GM12878 (cell line): ENCODE results near the gene GIMAP4. TPM values are rescaled to one million over a fixed set of nuclear protein-coding genes. Genes with fewer than 3 reads are reported as not detected.
"Not testable (repeated sequence)": the region's sequence is repeated elsewhere in the genome, so short reads cannot be mapped to it uniquely, and the experiment has no call there.

Experiments used
- ATAC-seq: fragments of 200-7000 bp; cut with Tn5 transposase; 3 replicates; pipeline ENCODE4 v1.9.1; 2020; ENCODE audit warnings: mild to moderate bottlenecking, moderate library complexity
- BruUV-seq: library from RNA; stranded (reverse); fragments of 400-500 nt; replicated peaks from 2 replicates; lab custom pipeline; 2021; lab: Mats Ljungman, UMichigan
- CTCF ChIA-PET: fragments of 300-600 bp; sonication (Branson Sonifier 250); formaldehyde crosslinking; extraction: SDS; loops from one replicate; lab custom pipeline; 2021; ENCODE audit warnings: inconsistent platforms; lab: Yijun Ruan, JAX
- POLR2A ChIA-PET: fragments of 350-600 bp; formaldehyde crosslinking; extraction: SDS; loops from one replicate; lab custom pipeline; 2021; ENCODE audit warnings: inconsistent platforms; lab: Charles Lee
- RAD21 ChIA-PET: fragments of 300-600 bp; sonication (Branson Sonifier 250); formaldehyde crosslinking; loops from one replicate; lab custom pipeline; 2023; ENCODE audit warnings: antibody characterized with exemption; ENCODE audit not compliant: unreplicated experiment; lab: Charles Lee
- SMC1A ChIA-PET: fragments of 300-600 bp; sonication (Branson Sonifier 250); formaldehyde crosslinking; loops from one replicate; lab custom pipeline; 2023; ENCODE audit not compliant: unreplicated experiment, uncharacterized antibody; lab: Charles Lee
- DNase-seq: peaks from one replicate; pipeline ENCODE4 v3.0.0-alpha.2; 2011; ENCODE audit warnings: low read depth, low spot score
- FAIRE-seq: peaks from 3 replicates; lab custom pipeline; 2011; peaks lifted over from hg19 to GRCh38; lab: Jason Lieb, UNC
- H2AFZ ChIP-seq: 2 replicates; pipeline ENCODE4 v1.6.0; 2011; ENCODE audit warnings: low read depth, low read length, control low read depth; ENCODE audit not compliant: control insufficient read depth
- H3K27ac ChIP-seq: 2 replicates; pipeline ENCODE4 v1.5.1; 2011; ENCODE audit warnings: control low read depth; ENCODE audit not compliant: control insufficient read depth, insufficient read depth
- H3K27me3 ChIP-seq, 2 experiments: replicated peaks in 1 of 2; 2 replicates each; pipeline versions ENCODE4 v1.6.0 to v1.6.1; 2011; ENCODE audit warnings: low read length in 1 of 2; ENCODE audit not compliant: control insufficient read depth in 2 of 2, insufficient read depth in 2 of 2
- H3K36me3 ChIP-seq, 2 experiments: 2 replicates each; pipeline ENCODE4 v1.5.1; 2011; ENCODE audit warnings: low read length in 1 of 2; ENCODE audit not compliant: control insufficient read depth in 2 of 2, insufficient read depth in 2 of 2
- H3K4me1 ChIP-seq: 2 replicates; pipeline ENCODE4 v1.6.1; 2011; ENCODE audit warnings: mild to moderate bottlenecking, low read length, moderate library complexity, mixed read lengths; ENCODE audit not compliant: control insufficient read depth, insufficient read depth
- H3K4me2 ChIP-seq: 2 replicates; pipeline ENCODE4 v1.6.0; 2011; ENCODE audit warnings: control low read depth; ENCODE audit not compliant: control insufficient read depth, insufficient read depth
- H3K4me3 ChIP-seq: fragments of 200-600 bp; sonication (generic); 2 replicates; pipeline ENCODE4 v1.5.1; 2016
- H3K79me2 ChIP-seq: 2 replicates; pipeline ENCODE4 v1.6.0; 2011; ENCODE audit warnings: low read length; ENCODE audit not compliant: control insufficient read depth, insufficient read depth
- H3K9ac ChIP-seq: 2 replicates; pipeline ENCODE4 v1.8.0; 2011; ENCODE audit warnings: low read length, control low read depth, mixed read lengths; ENCODE audit not compliant: control insufficient read depth, insufficient read depth
- H3K9me3 ChIP-seq: replicated peaks from 3 replicates; pipeline ENCODE4 v1.5.1; 2011; ENCODE audit warnings: mild to moderate bottlenecking, low read length; ENCODE audit not compliant: control insufficient read depth, insufficient read depth
- H4K20me1 ChIP-seq: 2 replicates; pipeline ENCODE4 v1.6.0; 2011; ENCODE audit not compliant: control insufficient read depth, insufficient read depth
- CBFB ChIP-seq: IDR thresholded peaks from 2 replicates; pipeline ENCODE4 v1.6.1; 2016; ENCODE audit warnings: antibody characterized with exemption, low read depth
- HSF1 ChIP-seq: fragments of 150-350 bp; IDR thresholded peaks from 2 replicates; pipeline ENCODE4 v1.6.1; 2014; ENCODE audit warnings: mild to moderate bottlenecking, low read depth, low read length
- NFXL1 ChIP-seq: fragments of 450-650 bp; IDR thresholded peaks from 2 replicates; pipeline ENCODE4 v1.6.1; 2017; ENCODE audit warnings: antibody characterized with exemption, mild to moderate bottlenecking, borderline replicate concordance
- ZBTB11 ChIP-seq: fragments of 450-650 bp; formaldehyde crosslinking; IDR thresholded peaks from 2 replicates; pipeline ENCODE4 v1.5.0; 2022; ENCODE audit warnings: mild to moderate bottlenecking, missing genetic modification characterization
- ZBTB33 ChIP-seq: fragments of 450-650 bp; IDR thresholded peaks from 2 replicates; pipeline ENCODE4 v1.6.1; 2017; ENCODE audit warnings: mild to moderate bottlenecking
- WGBS: methylation state at CpG from one replicate; pipeline ENCODE4 v1.1.6; 2016; ENCODE audit warnings: low lambda C conversion rate; ENCODE audit not compliant: insufficient replicate concordance, insufficient coverage; ENCODE audit errors: missing lambda C conversion rate; 5-methylcytosine and 5-hydroxymethylcytosine counted together
- in situ Hi-C: fragments of 300-500 bp; cut with MboI; formaldehyde crosslinking; loops from 9 replicates; pipeline ENCODE4 v1.14.3; 2018; ENCODE audit warnings: mixed read lengths
- intact Hi-C: fragments of 100-400 bp; cut with micrococcal nuclease; formaldehyde crosslinking; loops from one replicate; pipeline ENCODE4 v1.14.2; 2022; ENCODE audit not compliant: unreplicated experiment
- polyA plus RNA-seq, 11 experiments: library from polyadenylated mRNA; depleted of rRNA in 4 of 11; unstranded in 6 of 11; stranded (reverse) in 5 of 11; fragments of >200 nt; fragmentation: Nextera tagmentation in 4 of 11; fragmentation: Illumina TruSeq in 1 of 11; extraction: Ambion mirVana in 4 of 11; extraction: Trizol in 1 of 11; gene quantifications; 1 replicate in 1 of 11; 2 replicates in 10 of 11; pipeline versions ENCODE4 v1.2.1 to v1.2.3, GENCODE V29; 2011 to 2016; ENCODE audit warnings: inconsistent platforms in 2 of 11, missing spikeins in 2 of 11, low read depth in 1 of 11
- total RNA-seq, 4 experiments: library from RNA; depleted of rRNA in 3 of 4; stranded (reverse); fragments of >200 nt in 3 of 4; fragmentation: Illumina TruSeq in 1 of 4; extraction: Trizol in 1 of 4; gene quantifications; 2 replicates each; pipeline versions ENCODE4 v1.2.1 to v1.2.3, GENCODE V29; 2013 to 2021

GIMAP4 gene
- total and polyA plus RNA-seq, 10 of the 15 experiments (the other 5 are each of a cell fraction or from before 2014, with no cell fraction given): 0.06 to 1.5 (median 0.32) TPM; not detected in 1

DNA sequence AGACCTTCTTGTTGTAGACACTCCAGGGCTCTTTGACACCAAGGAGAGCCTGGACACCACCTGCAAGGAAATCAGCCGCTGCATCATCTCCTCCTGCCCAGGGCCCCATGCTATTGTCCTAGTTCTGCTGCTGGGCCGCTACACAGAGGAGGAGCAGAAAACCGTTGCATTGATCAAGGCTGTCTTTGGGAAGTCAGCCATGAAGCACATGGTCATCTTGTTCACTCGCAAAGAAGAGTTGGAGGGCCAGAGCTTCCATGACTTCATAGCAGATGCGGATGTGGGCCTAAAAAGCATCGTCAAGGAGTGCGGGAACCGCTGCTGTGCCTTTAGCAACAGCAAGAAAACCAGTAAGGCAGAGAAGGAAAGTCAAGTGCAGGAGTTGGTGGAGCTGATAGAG is 47.0 kb upstream of the GIMAP4 start (continued):
- TF ChIP-seq ZBTB11 (no peak), NFXL1 (no peak), HSF1 (no peak), ZBTB33 (no peak), CBFB (no peak)

- SMC1A ChIA-PET, ATAC-seq, RAD21 ChIA-PET, H3K79me2 ChIP-seq, H3K27ac ChIP-seq, DNase-seq, H3K4me3 ChIP-seq, FAIRE-seq, H2AFZ ChIP-seq, H3K4me2 ChIP-seq, CTCF ChIA-PET, POLR2A ChIA-PET, H3K9ac ChIP-seq, BruUV-seq, H4K20me1 ChIP-seq, H3K9me3 ChIP-seq, intact Hi-C loops, H3K36me3 ChIP-seq, H3K27me3 ChIP-seq, in situ Hi-C loops, H3K4me1 ChIP-seq: not testable (repeated sequence)
- WGBS: 81% methylated on average over 6 of the region's 6 CpGs
These were observed 44.3 kb upstream of the GIMAP4 start for GRCh38 chr7:150522931-150523330.
